ENCODE data around the gene RUBCNL. TPM values are rescaled to one million over a fixed set of nuclear protein-coding genes. Genes with fewer than 3 reads are reported as not detected.

Gene RUBCNL
- total and polyA plus RNA-seq, 9 of the 15 experiments (the other 6 are each of a cell fraction or from before 2014, with no cell fraction given) = 0.04 to 0.35 (median 0.12) TPM; not detected in 3

- peak; percentile 52; the same call in 1 of the 2 replicates for TF ChIP-seq MGA (IDR thresholded peaks at IDR 0.05)
- peak; percentile 71 for TF ChIP-seq CBFA2T3 (IDR thresholded peaks at IDR 0.05)
- peak; percentile 46; the same call in 1 of the 2 replicates for TF ChIP-seq NCOR1 (IDR thresholded peaks at IDR 0.05)
- peak in 1 of 3 experiments; percentile 18; a peak in 2 of 6 replicates for TF ChIP-seq CTCF (IDR thresholded peaks at IDR 0.05 in 2 of 3, conservative IDR thresholded peaks at IDR 0.05 in 1 of 3; ENCODE audit: insufficient read depth in 2 of 3, low read depth in 1 of 3, low read length in 3 of 3)
- no peak for TF ChIP-seq EP400 (IDR thresholded peaks at IDR 0.05)
- TF ChIP-seq TAL1 (IDR thresholded peaks at IDR 0.05) = peak; percentile 59
- peak; percentile 44; the same call in 1 of the 2 replicates for TF ChIP-seq TEAD4 (IDR thresholded peaks at IDR 0.05; ENCODE audit: low read length)
- no peak for TF ChIP-seq TEAD4 (CRISPR knock-in tag; IDR thresholded peaks at IDR 0.05; ENCODE audit: borderline replicate concordance)
- no peak for TF ChIP-seq RB1 (IDR thresholded peaks at IDR 0.05; ENCODE audit: low read depth)
- TF ChIP-seq CBFA2T2 (conservative IDR thresholded peaks at IDR 0.05) = peak; percentile 62
Observed at GRCh38 chr13:46343279-46343994, 43.6 kb downstream of the RUBCNL start (continued).

Data from K562 (cell line).